GM12878 (cell line): ENCODE data around the gene COX6B1. TPM values are rescaled to one million over a fixed set of nuclear protein-coding genes. Genes with fewer than 3 reads are reported as not detected.

Experiments
- BCL3 ChIP-seq: IDR thresholded peaks from 2 replicates; pipeline ENCODE4 v1.6.1; 2011; ENCODE audit warnings: borderline replicate concordance, low read depth, mild to moderate bottlenecking, moderate library complexity, low read length; ENCODE audit not compliant: insufficient read depth, poor library complexity, severe bottlenecking
- CBX5 ChIP-seq: sonication (generic); IDR thresholded peaks from 2 replicates; pipeline ENCODE4 v1.6.1; 2016; ENCODE audit warnings: low read depth, moderate library complexity, mild to moderate bottlenecking, inconsistent platforms
- CHD2 ChIP-seq: IDR thresholded peaks from 2 replicates; pipeline ENCODE4 v1.6.1; 2011; ENCODE audit warnings: low read depth, low read length, improper control_type of control experiment, borderline replicate concordance
- CTCF ChIP-seq, 3 experiments: IDR thresholded peaks in 2 of 3; conservative IDR thresholded peaks in 1 of 3; 2 replicates each; pipeline ENCODE4 v1.5.1; 2011; ENCODE audit warnings: low read depth in 3 of 3, low read length in 3 of 3, mild to moderate bottlenecking in 3 of 3, control low read depth in 2 of 3, moderate library complexity in 2 of 3, inconsistent platforms in 1 of 3, mixed read lengths in 1 of 3; ENCODE audit not compliant: control insufficient read depth in 2 of 3, insufficient read depth in 1 of 3; ENCODE audit errors: extremely low read depth in 1 of 3
- EED ChIP-seq: sonication (generic); IDR thresholded peaks from 2 replicates; pipeline ENCODE4 v1.6.1; 2016; ENCODE audit warnings: antibody characterized with exemption, low read depth
- ELK1 ChIP-seq: IDR thresholded peaks from 2 replicates; pipeline ENCODE4 v1.6.1; 2012; ENCODE audit warnings: low read depth, low read length, improper control_type of control experiment
- ESRRA ChIP-seq: IDR thresholded peaks from 2 replicates; pipeline ENCODE4 v1.6.1; 2012; ENCODE audit warnings: mild to moderate bottlenecking, low read length, improper control_type of control experiment
- IKZF2 ChIP-seq, 2 experiments: fragments of 450-650 bp; IDR thresholded peaks; 2 replicates each; pipeline ENCODE4 v1.6.1; 2017; ENCODE audit warnings: mild to moderate bottlenecking in 2 of 2, moderate library complexity in 2 of 2
- MTA3 ChIP-seq: IDR thresholded peaks from 2 replicates; pipeline ENCODE4 v1.6.1; 2012; ENCODE audit warnings: low read length, inconsistent platforms, borderline replicate concordance
- NFYB ChIP-seq: IDR thresholded peaks from 2 replicates; pipeline ENCODE4 v1.6.1; 2011; ENCODE audit warnings: low read depth, mild to moderate bottlenecking, low read length, improper control_type of control experiment, moderate library complexity; ENCODE audit not compliant: insufficient read depth
- NRF1 ChIP-seq: conservative IDR thresholded peaks from 2 replicates; pipeline ENCODE4 v1.6.1; 2011; ENCODE audit warnings: mild to moderate bottlenecking, low read depth, low read length, improper control_type of control experiment
- PAX8 ChIP-seq: fragments of 450-650 bp; IDR thresholded peaks from 2 replicates; pipeline ENCODE4 v1.6.1; 2017; ENCODE audit warnings: mild to moderate bottlenecking, moderate library complexity
- RBBP5 ChIP-seq: fragments of 200-600 bp; sonication (generic); conservative IDR thresholded peaks from 2 replicates; pipeline ENCODE4 v1.6.1; 2016
- RELA ChIP-seq: fragments of 450-650 bp; IDR thresholded peaks from 2 replicates; pipeline ENCODE4 v1.8.0; 2014; ENCODE audit warnings: borderline replicate concordance; ENCODE audit not compliant: partially characterized antibody
- SUPT20H ChIP-seq: IDR thresholded peaks from 2 replicates; pipeline ENCODE4 v1.6.1; 2011; ENCODE audit warnings: low read depth, mild to moderate bottlenecking, low read length, moderate library complexity, borderline replicate concordance; ENCODE audit not compliant: control insufficient read depth
- TCF7 ChIP-seq: IDR thresholded peaks from 2 replicates; pipeline ENCODE4 v1.6.1; 2014; ENCODE audit warnings: antibody characterized with exemption, borderline replicate concordance
- ZNF207 ChIP-seq: fragments of 450-650 bp; IDR thresholded peaks from 2 replicates; pipeline ENCODE4 v1.6.1; 2014; ENCODE audit warnings: antibody characterized with exemption, mild to moderate bottlenecking, borderline replicate concordance
- ZNF24 ChIP-seq: fragments of 450-650 bp; IDR thresholded peaks from 2 replicates; pipeline ENCODE4 v1.6.1; 2017; ENCODE audit warnings: antibody characterized with exemption, mild to moderate bottlenecking
- ZNF274 ChIP-seq: IDR thresholded peaks from one replicate; pipeline ENCODE4 v1.8.0; 2011; ENCODE audit not compliant: insufficient read length, insufficient read depth
- ZNF687 ChIP-seq: fragments of 450-650 bp; IDR thresholded peaks from 2 replicates; pipeline ENCODE4 v1.6.1; 2017; ENCODE audit warnings: mild to moderate bottlenecking, moderate library complexity
- polyA plus RNA-seq, 11 experiments: library from polyadenylated mRNA; depleted of rRNA in 4 of 11; unstranded in 6 of 11; stranded (reverse) in 5 of 11; fragments of >200 nt; fragmentation: Nextera tagmentation in 4 of 11; fragmentation: Illumina TruSeq in 1 of 11; extraction: Ambion mirVana in 4 of 11; extraction: Trizol in 1 of 11; gene quantifications; 1 replicate in 1 of 11; 2 replicates in 10 of 11; pipeline versions ENCODE4 v1.2.1 to v1.2.3, GENCODE V29; 2011 to 2016; ENCODE audit warnings: inconsistent platforms in 2 of 11, missing spikeins in 2 of 11, low read depth in 1 of 11
- total RNA-seq, 4 experiments: library from RNA; depleted of rRNA in 3 of 4; stranded (reverse); fragments of >200 nt in 3 of 4; fragmentation: Illumina TruSeq in 1 of 4; extraction: Trizol in 1 of 4; gene quantifications; 2 replicates each; pipeline versions ENCODE4 v1.2.1 to v1.2.3, GENCODE V29; 2013 to 2021
- TF ChIP-seq, protein P1 (sequence below): fragments of 450-650 bp; IDR thresholded peaks from 2 replicates; pipeline ENCODE4 v1.6.1; 2017; ENCODE audit warnings: mild to moderate bottlenecking

COX6B1 gene
- total and polyA plus RNA-seq, 10 of the 15 experiments (the other 5 are each of a cell fraction or from before 2014, with no cell fraction given), result 500 to 1,700 (median 862) TPM

DNA sequence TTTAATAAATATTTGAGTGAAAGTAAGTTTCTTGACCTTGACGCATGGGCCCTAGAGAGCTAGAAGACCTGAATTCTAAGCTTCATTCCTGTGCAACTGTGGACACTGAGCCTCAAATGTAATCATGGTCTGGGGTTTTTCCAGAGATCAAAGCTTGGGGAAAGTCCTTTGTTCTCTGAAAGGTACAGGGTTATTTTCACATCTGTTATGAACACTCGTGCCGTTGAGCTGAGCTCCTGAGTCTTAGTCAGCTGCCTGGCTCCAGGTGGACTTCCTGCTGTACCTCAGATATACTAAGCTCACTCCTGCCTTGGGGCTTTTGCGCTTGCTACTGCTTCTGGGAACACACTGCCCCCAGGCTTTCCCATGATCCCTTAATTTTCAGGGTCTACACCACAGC is 48.7 kb downstream of the COX6B1 start (continued):
- TF ChIP-seq ZNF687 (no peak; the same call in 1 of the 2 replicates), ELK1 (no peak), NFYB (no peak), RBBP5 (no peak), RELA (peak; percentile 62), CHD2 (no peak), BCL3 (no peak), TCF7 (peak; percentile 96), ZNF24 (peak; percentile 19; the same call in 1 of the 2 replicates), ZNF207 (no peak), PAX8 (no peak), CBX5 (no peak), IKZF2 (IDR thresholded peaks at IDR 0.05) (peak; percentile 80 to 88), SUPT20H (no peak), NRF1 (no peak), ZNF274 (no peak), ESRRA (no peak), CTCF (IDR thresholded peaks at IDR 0.05 in 2 of 3, conservative IDR thresholded peaks at IDR 0.05 in 1 of 3; ENCODE audit: control insufficient read depth in 2 of 3, extremely low read depth in 1 of 3, insufficient read depth in 1 of 3, low read depth in 3 of 3, low read length in 3 of 3) (no peak), MTA3 (no peak; the same call in 1 of the 2 replicates), EED (peak; percentile 89)
- TF ChIP-seq, protein P1, sequence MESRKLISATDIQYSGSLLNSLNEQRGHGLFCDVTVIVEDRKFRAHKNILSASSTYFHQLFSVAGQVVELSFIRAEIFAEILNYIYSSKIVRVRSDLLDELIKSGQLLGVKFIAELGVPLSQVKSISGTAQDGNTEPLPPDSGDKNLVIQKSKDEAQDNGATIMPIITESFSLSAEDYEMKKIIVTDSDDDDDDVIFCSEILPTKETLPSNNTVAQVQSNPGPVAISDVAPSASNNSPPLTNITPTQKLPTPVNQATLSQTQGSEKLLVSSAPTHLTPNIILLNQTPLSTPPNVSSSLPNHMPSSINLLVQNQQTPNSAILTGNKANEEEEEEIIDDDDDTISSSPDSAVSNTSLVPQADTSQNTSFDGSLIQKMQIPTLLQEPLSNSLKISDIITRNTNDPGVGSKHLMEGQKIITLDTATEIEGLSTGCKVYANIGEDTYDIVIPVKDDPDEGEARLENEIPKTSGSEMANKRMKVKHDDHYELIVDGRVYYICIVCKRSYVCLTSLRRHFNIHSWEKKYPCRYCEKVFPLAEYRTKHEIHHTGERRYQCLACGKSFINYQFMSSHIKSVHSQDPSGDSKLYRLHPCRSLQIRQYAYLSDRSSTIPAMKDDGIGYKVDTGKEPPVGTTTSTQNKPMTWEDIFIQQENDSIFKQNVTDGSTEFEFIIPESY, result no peak
